Measurements from ENCODE around the gene PALS1. TPM values are rescaled to one million over a fixed set of nuclear protein-coding genes. Genes with fewer than 3 reads are reported as not detected.

PALS1 gene
- total and polyA plus RNA-seq, 2 of the 8 experiments (the other 6 are each of a cell fraction or from before 2014, with no cell fraction given), result 6.7 to 25.1 TPM

- no peak overlapping the region for H3K56ac ChIP-seq (replicated peaks; ENCODE audit: insufficient read length, low read depth, low read length)
- no peak overlapping the region for H4K8ac ChIP-seq (ENCODE audit: extremely low read depth, insufficient read depth, low read length)
- no peak overlapping the region for H3K27ac ChIP-seq (ENCODE audit: low read depth, low read length)
- no peak overlapping the region for H2AFZ ChIP-seq (ENCODE audit: low read length)
- no peak overlapping the region for H4K91ac ChIP-seq (replicated peaks; ENCODE audit: insufficient read length, low read length)
- no peak overlapping the region for H2BK12ac ChIP-seq (ENCODE audit: low read depth, low read length)
- FAIRE-seq (no peak), DNase-seq (ENCODE audit: low read depth in 1 of 2, low spot score in 2 of 2) (no peak)
- CTCF ChIA-PET (ENCODE audit: partially characterized antibody), result interaction anchor here (0.9 to 2.1 kb wide), 5 partner anchors 9 to 94 kb away, joined by 3 to 7 read pairs (median 4); no protein-coding TSS in a partner anchor
- no peaks in the 10 kb centered on the region for H3K27me3 ChIP-seq (replicated peaks in 1 of 4; ENCODE audit: control insufficient read depth in 3 of 4, extremely low read depth in 1 of 4, insufficient read depth in 3 of 4, low read length in 3 of 4)
- H3K9me3 ChIP-seq (ENCODE audit: insufficient read depth in 2 of 2, low read depth in 1 of 2, low read length in 1 of 2), result no peaks in the 10 kb centered on the region
- no peaks in the 10 kb centered on the region for H3K79me1 ChIP-seq (ENCODE audit: low read depth, low read length)
- H3K4ac ChIP-seq (replicated peaks; ENCODE audit: insufficient read length, low read depth, low read length), result no peak overlapping the region
- no peaks in the 10 kb centered on the region for H3K79me2 ChIP-seq (ENCODE audit: control insufficient read depth in 1 of 2, insufficient read depth in 2 of 2, low read length in 2 of 2)
- H3K14ac ChIP-seq (ENCODE audit: insufficient read length), result no peak overlapping the region
- H3K36me3 ChIP-seq (ENCODE audit: control insufficient read depth in 2 of 4, insufficient read depth in 4 of 4, low read length in 3 of 4), result no peaks in the 10 kb centered on the region
- no peak overlapping the region for H2BK5ac ChIP-seq (ENCODE audit: low read depth, low read length)
- no peak overlapping the region for H3K9ac ChIP-seq (replicated peaks in 1 of 4; ENCODE audit: extremely low read depth in 1 of 4, low read depth in 3 of 4, low read length in 3 of 4)
- 88% methylated on average over 8 of the region's 8 CpGs; no CpG with 5 or more reads in 1 of the 2 experiments for WGBS, 2 experiments (ENCODE audit: extremely low coverage in 1 of 2, insufficient coverage in 1 of 2, insufficient read length in 1 of 2, insufficient replicate concordance in 2 of 2, low coverage in 1 of 2, low lambda C conversion rate in 2 of 2, missing lambda C conversion rate in 1 of 2)
- POLR2A ChIA-PET (ENCODE audit: partially characterized antibody), result no interaction called here
- no peak overlapping the region for H2BK15ac ChIP-seq (ENCODE audit: low read length)
- no peak overlapping the region for H3K18ac ChIP-seq (ENCODE audit: extremely low read depth, low read length)
- no peaks in the 10 kb centered on the region for H3K4me1 ChIP-seq (replicated peaks in 1 of 4; ENCODE audit: control insufficient read depth in 3 of 4, insufficient read depth in 4 of 4, low read length in 3 of 4)
- no peaks in the 10 kb centered on the region for H3K23me2 ChIP-seq (ENCODE audit: low read depth, low read length)
- H2BK20ac ChIP-seq (ENCODE audit: low read length), result no peak overlapping the region
- H2BK120ac ChIP-seq (replicated peaks; ENCODE audit: low read depth, low read length), result no peak overlapping the region
- no peak overlapping the region for H4K5ac ChIP-seq (ENCODE audit: insufficient read length, low read depth, low read length)
- H3K4me3 ChIP-seq (ENCODE audit: extremely low read depth in 1 of 4, insufficient read depth in 2 of 4, low read depth in 3 of 4, low read length in 4 of 4), result no peak overlapping the region
- no peak overlapping the region for H3K23ac ChIP-seq (ENCODE audit: insufficient read length)
- H3K4me2 ChIP-seq (ENCODE audit: insufficient read depth in 1 of 2, low read depth in 2 of 2, low read length in 2 of 2), result no peak overlapping the region
- no peaks in the 10 kb centered on the region for H4K20me1 ChIP-seq (replicated peaks in 1 of 2; ENCODE audit: control insufficient read depth in 1 of 2, insufficient read depth in 2 of 2, low read length in 2 of 2)
- H2AK5ac ChIP-seq (ENCODE audit: low read depth, low read length), result no peak overlapping the region
These were observed 49.4 kb upstream of the PALS1 start for GRCh38 chr14:67191768-67192290.
